Bronchial epithelial cell (primary cell): ENCODE measurements around the gene EFNA5. TPM values are rescaled to one million over a fixed set of nuclear protein-coding genes. Genes with fewer than 3 reads are reported as not detected.
"Not testable (repeated sequence)": the region's sequence is repeated elsewhere in the genome, so short reads cannot be mapped to it uniquely, and the experiment has no call there.

Experiments
- DNase-seq: peaks from one replicate; pipeline ENCODE4 v3.0.0-alpha.2; 2010; ENCODE audit warnings: low read depth
- FAIRE-seq: peaks from 2 replicates; lab custom pipeline; 2011; peaks lifted over from hg19 to GRCh38; lab: Jason Lieb, UNC
- H3K27me3 ChIP-seq: 2 replicates; pipeline ENCODE4 v1.5.1; 2011; ENCODE audit warnings: low read length; ENCODE audit not compliant: control insufficient read depth, insufficient read depth
- H3K36me3 ChIP-seq: 2 replicates; pipeline ENCODE4 v1.5.1; 2011; ENCODE audit warnings: low read length; ENCODE audit not compliant: control insufficient read depth, insufficient read depth
- H3K4me3 ChIP-seq: 2 replicates; pipeline ENCODE4 v1.5.1; 2011; ENCODE audit warnings: mild to moderate bottlenecking, low read depth, low read length, control low read depth
- CTCF ChIP-seq: IDR thresholded peaks from 2 replicates; pipeline ENCODE4 v1.5.1; 2011; ENCODE audit warnings: mild to moderate bottlenecking, moderate library complexity, low read length, control low read depth, inconsistent platforms; ENCODE audit not compliant: insufficient read depth, severe bottlenecking
- total RNA-seq: library from RNA; depleted of rRNA; stranded (reverse); fragments of >200 nt; gene quantifications from 2 replicates; pipeline ENCODE4 v1.2.1, GENCODE V29; 2014

EFNA5 gene
- total RNA-seq, 1 donor from 2014 or later, result 3.9 TPM

DNA sequence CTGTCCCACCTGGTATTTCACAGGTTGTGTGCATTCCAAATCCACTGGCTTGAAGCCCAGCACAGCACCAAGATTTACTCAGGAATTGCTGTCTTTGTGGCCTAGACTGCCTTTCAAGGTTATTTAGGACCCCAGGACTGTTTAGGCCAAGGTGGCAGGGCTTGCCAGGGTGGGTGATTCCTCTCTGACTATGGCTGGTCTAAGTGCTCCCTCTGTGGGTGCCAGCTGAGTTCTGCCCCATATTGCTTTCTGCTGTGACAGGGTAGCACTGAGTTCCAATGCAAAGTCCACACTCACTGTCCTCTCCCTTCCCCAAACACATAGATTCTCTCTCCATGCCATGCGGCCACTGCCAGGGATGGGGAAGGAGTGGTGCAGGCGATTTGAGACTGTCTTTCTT, 318.2 kb downstream of the EFNA5 start:
- Histone ChIP-seq H3K36me3 (no peaks in the 10 kb centered on the region), H3K27me3 (no peaks in the 10 kb centered on the region), H3K4me3 (no peak overlapping the region)
- peak; percentile 32 for FAIRE-seq
- DNase-seq, result no peak
- TF ChIP-seq CTCF, result no peak

DNA sequence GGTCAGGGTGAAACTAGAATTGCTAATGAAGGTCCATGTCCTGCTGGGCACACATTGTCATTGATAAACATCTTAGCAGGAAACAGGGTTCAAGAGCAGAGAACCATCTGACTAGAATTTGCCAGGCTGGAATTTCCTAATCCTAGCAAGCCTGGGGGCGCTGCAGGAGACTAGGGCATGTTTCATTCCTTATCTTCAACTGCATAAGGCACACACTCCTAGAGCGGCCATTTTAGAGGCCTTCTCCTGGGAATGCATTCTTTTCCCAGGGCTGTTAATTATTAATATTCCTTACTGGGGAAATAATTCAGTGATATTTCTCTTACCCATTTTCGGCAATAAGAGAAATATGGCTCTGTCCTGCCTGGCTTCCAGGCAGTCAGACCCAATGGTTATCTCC, 324.2 kb downstream of the EFNA5 start:
- FAIRE-seq, DNase-seq, H3K27me3 ChIP-seq, H3K36me3 ChIP-seq, H3K4me3 ChIP-seq: not testable (repeated sequence)

DNA sequence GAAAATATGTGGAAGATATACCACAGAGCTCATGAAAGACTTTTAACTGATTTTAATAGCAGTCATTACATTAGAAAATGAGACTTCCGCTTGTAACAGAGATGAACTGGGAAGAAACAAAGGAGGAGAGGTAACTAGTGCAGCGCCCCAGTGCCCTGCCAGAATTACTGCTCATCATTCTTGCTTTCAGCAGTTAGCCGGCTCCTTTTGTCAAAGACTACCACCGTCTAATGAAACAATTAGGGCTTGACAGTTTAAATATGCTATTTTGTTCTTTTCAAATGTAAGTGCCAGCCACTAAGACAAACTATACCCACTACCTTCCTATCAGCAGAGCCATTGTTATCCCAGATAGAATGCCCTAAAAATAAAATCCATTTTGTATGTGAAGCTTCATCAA, 328.4 kb downstream of the EFNA5 start:
- FAIRE-seq (no peak), DNase-seq (no peak)
- Histone ChIP-seq H3K27me3 (no peaks in the 10 kb centered on the region), H3K36me3 (no peaks in the 10 kb centered on the region), H3K4me3 (no peak overlapping the region)
- TF ChIP-seq CTCF, result no peak

DNA sequence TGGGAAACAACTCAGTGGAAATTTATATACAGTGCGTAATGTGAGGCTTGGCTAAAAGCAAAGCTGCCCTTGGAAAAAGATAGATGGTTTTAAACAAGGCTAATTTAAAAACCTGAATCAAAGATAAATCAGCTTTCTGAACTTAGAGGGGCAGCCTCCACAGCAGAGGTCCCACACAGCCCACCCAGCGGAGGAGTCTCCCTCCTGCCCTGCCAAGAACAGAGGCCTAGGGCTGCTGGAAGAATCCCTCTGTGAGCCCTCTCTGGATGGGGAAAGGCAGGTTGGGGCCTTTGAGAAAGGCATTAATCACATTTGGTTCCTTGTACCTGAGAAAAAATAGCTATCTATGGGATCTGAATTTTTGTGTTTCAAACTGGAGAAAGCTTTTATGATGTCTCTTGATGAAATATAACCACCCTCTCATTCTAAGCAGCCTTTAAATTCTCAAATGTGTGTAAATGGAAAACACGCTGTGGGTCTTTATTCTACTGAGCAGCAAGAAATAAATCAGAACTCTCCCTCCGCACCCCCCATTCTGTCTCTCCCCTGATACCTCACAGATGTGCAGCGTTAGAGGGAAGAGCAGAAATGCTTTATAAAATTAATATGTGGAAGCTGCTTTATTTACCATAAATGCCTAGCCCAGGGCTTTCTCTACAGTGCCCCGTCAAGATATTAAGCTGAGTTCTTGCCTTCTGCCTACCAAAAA, 329.2 kb downstream of the EFNA5 start:
- no peaks in the 10 kb centered on the region for H3K27me3 ChIP-seq
- TF ChIP-seq CTCF, result no peak
- no peaks in the 10 kb centered on the region for H3K36me3 ChIP-seq
- DNase-seq (no peak), FAIRE-seq (no peak)
- no peak overlapping the region for H3K4me3 ChIP-seq

DNA sequence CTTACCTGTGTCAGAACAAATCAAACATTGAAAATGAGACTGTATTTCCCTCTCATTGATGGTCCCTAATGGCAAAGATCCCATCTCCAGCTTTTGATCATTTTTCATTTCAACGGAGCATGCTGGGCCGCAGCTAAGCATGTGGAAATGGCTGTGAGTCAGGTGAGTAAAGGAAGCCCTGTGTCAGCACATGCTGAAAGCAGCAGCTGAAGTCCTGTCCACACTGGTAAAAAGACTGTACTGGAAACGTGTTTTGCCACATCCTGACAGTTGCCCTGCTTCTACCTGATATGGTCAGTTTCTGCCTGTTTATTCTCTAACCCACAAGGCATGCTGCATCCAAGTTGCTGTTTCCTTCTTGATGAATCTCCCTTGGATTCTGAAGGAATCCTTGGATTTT, 330.1 kb downstream of the EFNA5 start:
- DNase-seq (peak; percentile 91), FAIRE-seq (peak; percentile 98)
- no peak for TF ChIP-seq CTCF
- Histone ChIP-seq H3K27me3 (no peaks in the 10 kb centered on the region), H3K36me3 (no peaks in the 10 kb centered on the region), H3K4me3 (no peak overlapping the region)

DNA sequence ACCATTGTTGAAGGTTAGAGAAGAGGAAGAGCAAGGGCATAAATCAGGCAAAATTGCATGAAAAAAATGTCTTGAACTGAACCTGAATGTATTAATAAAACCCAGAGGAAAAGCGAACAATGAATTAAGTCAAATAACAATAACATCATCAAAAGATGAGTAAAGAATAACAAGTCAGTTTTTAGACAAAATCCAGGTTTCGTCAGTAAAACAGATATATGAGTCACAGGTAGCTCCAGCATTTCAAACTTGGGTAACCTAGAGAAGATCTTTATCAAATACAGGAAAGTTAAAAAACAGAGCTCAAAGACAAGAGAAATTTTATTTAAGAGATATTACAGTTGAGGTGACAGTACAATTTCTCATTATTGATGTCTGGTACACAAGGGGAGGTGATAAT, 332.4 kb downstream of the EFNA5 start:
- H3K36me3 ChIP-seq, result no peaks in the 10 kb centered on the region
- no peak for FAIRE-seq
- no peak for DNase-seq
- H3K4me3 ChIP-seq, result no peak overlapping the region
- TF ChIP-seq CTCF, result no peak
- no peaks in the 10 kb centered on the region for H3K27me3 ChIP-seq
